Measurements from ENCODE around the gene TBCB.

TBCB gene

DNA sequence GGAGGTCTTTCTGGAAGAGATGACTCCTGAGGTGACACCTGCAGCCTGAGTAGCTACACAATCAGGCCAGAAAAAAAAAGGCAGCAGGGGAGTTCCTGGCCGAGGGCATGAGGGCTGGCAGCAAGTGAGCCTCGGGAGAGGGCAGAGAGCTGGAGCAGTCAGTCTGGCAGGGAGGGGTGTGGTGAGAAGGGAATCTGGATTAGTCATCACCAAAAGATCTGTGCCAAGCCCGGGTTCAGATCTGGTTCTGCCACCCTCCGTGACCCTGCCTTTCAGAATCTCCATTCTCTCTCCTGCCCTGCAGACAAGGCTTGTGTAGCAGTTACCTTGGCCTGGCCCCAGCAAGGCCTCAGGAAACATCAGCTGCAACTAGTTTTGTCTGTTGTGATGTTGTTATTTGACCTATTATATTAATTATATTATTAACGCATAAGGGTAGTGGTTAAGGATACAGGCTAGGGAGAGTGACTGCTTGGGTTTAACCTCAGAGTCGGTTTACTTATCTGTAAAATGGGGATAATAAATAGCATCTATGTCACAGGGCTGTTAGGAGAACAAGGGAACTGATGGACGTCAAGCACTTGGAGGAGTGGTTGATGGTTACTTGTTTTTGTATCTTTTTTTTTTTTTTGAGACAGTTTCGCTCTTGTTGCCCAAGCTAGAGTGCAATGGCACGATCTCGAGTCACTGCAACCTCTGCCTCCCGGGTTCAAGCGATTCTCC, 21.9 kb downstream of the TBCB start:
- DNase-seq (ENCODE audit: low spot score) = no peak

DNA sequence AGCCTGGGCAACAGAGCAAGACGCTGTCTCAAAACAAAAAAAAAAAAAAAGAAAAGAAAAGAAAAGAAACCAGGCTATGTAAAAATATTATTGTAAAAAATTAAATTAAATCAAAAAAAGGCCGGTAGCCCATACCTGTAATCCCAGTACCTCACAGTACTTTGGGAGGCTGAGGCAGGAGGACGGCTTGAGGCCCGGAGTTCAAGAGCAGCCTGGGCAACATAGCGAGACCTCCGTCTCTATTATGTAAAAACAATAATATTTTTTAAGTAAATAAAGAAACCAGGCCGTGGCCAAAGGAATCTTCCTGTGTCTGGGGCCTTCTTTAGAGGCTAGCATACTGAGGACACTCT, 23.8 kb downstream of the TBCB start:
- DNase-seq (ENCODE audit: low spot score) = no peak

DNA sequence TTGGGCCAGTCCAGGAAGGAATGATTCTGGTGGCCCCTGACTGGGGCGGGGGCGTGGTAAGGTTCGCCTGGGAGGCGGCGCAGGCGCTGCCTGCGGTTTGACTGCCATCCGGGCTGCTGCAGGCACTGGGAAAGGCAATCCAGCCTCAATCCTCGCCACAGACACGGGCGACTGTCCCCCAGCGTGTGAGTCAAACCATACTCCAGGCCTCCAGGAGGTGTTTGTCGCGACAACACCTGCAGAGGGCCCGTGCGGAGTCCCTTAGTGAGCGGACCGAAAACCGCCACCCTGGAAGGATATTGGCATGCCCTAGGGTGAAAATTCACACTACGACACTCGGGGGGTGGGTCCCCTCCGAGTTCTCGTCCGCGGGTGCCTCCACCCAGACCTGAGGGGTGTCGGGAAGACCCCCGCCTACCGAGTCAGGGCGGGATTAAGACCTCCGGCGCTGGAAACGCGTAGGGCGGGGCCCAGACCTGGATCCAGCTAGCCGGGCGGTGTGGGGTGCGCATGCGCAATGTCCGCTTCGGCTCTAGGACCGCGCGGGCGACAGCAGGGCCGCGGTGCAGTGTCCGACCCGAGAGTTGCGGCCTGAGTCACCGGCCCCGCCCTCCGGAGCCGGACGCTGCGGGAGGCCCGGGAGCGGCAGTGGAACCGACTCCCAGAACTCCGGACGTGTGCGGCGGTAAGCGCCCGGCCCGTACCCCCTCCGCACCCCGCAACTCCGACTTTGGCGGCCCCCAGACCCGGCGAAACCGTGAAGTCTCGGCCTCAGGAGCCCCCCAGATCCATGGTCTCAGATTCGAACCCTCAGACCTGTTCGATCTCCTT, 24.4 kb downstream of the TBCB start, which contains the start of gene CAPNS1:
Gene CAPNS1 (plus strand): TSS at position 594 of the 831 bp plus-strand sequence. CDS start 946 bp downstream, outside the sequence.
- DNase-seq (ENCODE audit: low spot score) = peak; percentile 99

DNA sequence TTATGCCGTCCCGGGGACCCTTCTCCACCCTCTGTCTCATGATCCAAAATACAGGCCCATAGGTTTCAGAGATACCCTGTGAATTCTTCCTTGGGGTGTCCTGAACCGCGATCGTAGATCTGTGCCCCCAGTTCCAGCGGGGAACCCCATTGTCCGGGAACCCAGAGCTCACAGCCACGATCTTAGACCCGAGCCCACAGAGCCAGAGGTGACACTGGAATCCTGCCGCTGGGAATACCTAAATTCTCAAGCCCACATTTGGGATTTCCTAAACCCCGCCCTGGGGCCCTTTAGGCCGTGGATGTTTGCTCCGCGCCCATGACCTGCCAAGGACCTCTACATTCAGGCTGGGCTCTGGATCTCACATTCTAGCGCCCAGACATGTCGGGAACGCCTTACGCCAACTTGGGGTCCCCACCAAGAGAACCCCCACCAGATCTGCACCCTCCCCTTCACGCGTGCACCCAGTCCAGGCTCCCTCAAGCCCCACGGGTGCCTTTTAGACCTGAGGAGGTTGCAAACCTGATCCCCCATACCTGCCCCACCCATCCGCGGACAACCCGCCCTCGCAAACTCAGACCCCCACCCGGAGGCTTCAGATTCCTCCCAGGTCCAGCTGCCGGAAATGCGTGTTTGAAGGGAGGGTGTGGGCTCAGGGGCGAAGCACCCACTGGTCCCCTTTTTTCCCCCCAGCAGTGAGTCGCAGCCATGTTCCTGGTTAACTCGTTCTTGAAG, 25.2 kb downstream of the TBCB start:
- peak; percentile 62 for DNase-seq (ENCODE audit: low spot score)

DNA sequence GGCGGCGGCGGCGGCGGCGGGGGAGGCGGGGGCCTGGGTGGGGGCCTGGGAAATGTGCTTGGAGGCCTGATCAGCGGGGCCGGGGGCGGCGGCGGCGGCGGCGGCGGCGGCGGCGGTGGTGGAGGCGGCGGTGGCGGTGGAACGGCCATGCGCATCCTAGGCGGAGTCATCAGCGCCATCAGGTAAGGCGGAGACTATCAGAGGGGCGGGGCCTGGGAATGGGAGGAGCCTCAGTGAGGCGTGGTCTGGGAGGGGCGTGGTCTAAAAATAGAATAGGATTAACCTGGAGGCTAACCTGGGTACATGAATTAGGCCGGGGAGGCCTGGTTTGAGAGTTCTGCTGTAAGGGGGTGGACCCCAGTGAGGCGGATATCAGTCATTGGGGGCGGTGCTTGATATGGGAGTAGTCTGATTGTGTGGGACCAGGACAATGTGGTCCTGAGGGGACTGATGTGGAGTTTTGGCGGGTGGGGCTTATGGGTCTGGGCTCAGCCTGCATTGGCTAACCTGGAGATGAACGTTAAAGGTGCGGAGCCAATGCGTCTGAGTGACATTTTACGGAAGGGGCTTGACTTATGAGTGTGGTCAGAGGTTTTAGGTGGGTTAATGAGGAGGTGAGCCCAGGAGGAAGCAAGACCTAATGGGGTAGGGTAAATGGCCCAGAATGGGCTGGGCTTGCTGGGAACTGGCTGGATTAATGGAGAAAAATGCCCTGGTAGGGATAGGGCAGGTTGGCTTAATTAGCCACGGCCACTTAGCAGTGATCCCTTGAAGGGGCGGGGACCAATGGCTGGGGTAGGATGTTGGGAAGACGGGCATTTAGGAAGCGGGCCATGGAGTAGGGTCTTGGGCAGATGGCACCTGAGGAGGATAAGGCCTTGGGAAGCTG, 26.0 kb downstream of the TBCB start:
- peak; percentile 91 for DNase-seq (ENCODE audit: low spot score)

DNA sequence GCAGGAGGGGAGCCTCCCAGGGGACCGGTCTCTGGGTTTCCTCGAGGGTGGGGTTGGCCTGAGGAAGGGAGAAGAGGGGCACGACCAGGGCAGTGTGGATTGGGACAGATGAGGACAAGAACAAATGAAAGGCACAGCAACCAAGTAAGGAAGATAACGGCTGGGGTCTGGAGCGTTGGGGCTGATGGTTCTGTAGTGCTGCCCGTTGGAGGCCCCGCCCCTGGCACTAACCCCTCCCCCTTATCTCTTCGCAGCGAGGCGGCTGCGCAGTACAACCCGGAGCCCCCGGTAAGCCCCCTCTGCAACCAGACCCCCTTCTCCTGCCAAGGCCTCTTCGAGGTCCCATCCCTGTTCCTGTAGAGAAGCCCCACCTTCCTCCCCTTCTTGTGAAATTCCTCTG, 26.8 kb downstream of the TBCB start:
- no peak for DNase-seq (ENCODE audit: low spot score)

DNA sequence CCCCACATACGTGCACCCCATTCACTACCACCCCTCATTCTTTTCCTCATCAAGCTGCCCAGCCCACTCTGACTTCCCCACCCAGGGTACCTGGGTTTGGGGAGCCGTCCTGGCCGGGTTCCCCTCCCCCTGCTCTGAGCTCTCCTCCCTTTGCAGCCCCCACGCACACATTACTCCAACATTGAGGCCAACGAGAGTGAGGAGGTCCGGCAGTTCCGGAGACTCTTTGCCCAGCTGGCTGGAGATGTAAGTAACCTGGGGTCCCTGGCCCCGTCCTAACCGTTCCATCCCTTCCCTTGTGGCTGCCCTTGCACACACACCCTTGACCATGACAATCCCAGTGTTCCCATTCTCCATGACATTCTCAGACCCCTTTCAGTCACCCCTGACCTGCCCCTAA, 27.2 kb downstream of the TBCB start:
- no peak for DNase-seq (ENCODE audit: low spot score)

DNA sequence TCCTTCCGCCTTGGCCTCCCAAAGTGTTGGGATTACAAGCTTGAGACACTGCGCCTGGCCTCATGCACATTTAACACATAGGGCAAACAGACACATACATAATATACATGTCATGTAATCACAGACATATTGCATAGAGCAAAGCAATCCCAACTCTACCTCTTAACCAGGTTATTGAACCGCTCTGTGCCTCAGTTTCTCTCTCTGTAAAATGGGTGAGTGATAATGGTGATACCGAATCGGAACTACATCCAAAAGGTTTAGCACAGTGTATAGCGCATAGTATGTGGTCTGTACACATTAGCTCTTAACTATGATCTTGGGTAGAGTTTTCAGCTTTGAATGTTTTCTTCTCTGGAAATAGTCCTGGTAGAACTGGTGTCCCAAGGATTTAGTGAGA, 29.4 kb downstream of the TBCB start:
- DNase-seq (ENCODE audit: low spot score) = no peak

DNA sequence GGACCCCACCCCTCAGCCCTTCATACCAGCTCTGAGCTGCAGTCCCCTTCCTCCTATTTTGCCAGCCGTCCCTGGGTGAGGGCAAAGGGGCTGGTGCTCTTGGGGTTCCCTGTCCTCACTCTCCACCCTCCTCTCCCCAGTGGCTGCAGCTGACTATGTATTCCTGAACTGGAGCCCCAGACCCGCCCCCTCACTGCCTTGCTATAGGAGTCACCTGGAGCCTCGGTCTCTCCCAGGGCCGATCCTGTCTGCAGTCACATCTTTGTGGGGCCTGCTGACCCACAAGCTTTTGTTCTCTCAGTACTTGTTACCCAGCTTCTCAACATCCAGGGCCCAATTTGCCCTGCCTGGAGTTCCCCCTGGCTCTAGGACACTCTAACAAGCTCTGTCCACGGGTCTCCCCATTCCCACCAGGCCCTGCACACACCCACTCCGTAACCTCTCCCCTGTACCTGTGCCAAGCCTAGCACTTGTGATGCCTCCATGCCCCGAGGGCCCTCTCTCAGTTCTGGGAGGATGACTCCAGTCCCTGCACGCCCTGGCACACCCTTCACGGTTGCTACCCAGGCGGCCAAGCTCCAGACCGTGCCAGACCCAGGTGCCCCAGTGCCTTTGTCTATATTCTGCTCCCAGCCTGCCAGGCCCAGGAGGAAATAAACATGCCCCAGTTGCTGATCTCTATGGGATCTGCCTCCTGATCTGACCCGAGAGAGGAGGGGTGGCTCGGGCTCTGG, 34.6 kb downstream of the TBCB start:
- no peak for DNase-seq (ENCODE audit: low spot score)

DNA sequence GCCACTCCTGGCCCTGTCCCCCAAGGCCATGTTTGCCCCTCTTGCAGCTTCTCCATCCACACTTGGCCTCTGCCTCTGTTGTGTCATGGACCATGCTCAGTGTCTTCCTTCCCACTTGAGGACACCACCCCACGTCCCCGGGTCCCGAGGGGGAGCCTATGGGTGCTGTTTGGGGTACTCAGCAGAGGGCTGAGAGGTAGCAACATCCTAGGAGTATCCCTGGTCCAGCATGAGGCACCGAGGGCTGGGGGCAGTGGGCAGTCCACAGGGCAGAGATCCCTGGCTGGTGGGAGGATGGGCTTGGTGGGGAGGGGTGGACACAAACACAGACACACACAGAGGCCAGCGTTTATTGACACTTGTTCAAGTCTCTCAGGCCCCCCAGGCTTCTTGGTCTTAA, 35.3 kb downstream of the TBCB start:
- no peak for DNase-seq (ENCODE audit: low spot score)

DNA sequence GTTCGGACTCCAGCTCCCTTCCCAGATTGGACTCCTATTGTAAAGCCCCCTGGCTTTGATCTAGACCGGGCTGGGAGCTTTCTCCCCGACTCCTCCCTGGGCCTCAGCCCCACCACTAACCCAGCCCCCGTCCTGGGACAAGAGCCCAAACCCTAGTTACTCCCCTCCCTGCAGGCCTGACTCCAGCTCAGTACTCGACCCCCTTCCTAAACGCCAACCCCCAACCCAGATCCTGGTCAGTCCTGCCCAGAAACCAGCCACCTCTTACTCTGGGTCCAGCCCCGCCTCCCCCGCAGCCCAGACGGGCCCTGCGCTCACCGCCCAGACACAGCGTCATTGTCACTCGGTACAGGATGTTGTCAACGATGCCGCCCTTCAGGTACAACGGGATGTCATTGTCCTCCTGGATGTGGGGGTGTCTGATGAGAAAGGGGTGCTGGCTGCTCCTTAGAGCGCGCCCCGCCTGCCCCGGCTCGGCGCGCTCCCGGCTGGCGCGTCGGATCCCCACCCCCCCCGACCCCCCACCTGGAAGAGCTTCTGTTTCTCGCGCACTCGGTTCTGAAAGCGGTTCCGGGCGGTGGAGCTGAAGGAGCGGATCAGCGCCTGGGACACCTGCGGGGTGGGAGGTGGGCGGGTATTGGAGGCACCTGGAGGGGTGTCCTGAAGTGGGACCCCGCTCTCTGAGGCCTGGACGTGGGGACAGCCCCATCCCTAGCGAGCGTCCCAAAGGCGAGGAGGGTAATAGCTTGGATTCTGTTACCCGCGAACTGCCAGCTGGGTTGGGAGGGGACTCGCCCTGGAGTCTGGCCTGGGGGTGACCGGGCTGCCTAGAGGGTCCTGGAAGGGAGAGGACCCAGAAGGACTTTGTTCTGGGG, 36.1 kb downstream of the TBCB start:
- DNase-seq (ENCODE audit: low spot score) = no peak

DNA sequence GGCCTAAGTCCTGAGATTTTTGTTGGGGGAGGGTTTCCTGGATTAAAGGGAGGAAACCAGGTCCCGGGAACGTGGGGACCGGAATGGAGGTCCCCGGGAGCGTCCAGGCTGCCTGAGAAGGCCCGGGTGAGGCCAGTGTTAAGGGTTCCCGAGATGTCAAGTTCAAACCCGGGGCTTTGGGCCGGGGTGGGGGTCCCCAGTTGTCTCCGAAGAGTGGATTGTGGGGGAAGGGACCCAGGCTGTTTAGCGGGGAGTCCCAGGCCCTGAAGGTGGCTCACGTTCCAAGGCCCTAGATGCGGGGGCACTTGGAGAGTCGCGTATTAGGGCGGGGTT, 36.7 kb downstream of the TBCB start:
- no peak for DNase-seq (ENCODE audit: low spot score)

DNA sequence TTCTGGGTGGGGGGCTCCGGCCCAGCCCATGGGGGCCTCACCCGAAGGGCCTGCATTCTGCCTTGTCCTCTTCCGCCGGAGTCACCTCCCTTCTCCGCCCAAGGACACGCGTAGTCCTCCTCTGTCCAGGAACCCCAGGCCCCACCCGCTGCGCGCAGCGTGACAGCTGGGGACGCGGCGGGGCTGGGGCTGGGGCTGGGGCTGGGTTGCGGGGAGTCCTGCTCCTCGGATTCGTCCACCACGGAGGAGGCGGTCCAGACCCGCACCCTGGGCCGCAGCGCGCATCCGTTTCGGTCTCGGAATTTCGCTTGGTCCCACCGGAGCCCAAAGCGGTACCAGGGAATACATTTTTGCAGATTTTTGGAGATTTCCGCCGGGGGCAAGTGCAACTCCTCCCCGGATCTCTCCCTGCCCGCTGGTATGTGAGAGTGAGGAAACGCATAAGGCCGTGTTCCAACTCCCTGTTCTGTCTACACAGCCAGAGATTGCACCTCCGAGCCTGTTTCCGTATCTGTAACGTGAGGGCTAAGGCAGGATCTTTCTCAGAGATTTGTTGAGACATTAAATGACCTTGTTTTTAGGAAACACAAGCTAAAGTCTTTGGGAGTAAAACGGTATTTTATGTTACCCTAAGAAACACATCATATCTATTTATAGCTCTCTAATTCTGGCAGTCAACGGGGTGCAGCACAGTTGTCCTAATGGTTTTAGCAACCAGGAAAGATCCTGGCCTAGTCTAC, 37.3 kb downstream of the TBCB start, which contains the start of gene COX7A1:
Gene COX7A1 (minus strand): TSS at position 96 of the 740 bp plus-strand sequence. CDS start 40 bp downstream, at position 56.
- DNase-seq (ENCODE audit: low spot score) = no peak

DNA sequence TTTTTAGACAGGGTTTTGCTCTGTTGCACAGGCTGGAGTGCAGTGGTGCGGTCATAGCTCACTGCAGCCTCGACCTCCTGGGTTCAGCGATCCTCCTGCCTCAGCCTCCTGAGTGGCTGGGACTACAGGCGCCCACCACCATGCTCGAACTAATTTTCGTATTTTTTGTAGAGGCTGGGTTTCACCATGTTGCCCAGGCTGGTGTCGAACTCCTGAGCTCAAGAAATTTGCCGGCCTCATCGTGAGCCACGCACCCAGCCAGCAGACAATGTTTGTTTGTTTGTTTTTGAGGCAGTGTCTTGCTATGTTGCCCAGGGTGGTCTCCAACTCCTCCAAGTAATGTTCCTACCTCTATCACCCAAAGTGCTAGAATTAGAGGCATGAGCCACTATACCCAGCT, 37.9 kb downstream of the TBCB start:
- DNase-seq (ENCODE audit: low spot score) = no peak

DNA sequence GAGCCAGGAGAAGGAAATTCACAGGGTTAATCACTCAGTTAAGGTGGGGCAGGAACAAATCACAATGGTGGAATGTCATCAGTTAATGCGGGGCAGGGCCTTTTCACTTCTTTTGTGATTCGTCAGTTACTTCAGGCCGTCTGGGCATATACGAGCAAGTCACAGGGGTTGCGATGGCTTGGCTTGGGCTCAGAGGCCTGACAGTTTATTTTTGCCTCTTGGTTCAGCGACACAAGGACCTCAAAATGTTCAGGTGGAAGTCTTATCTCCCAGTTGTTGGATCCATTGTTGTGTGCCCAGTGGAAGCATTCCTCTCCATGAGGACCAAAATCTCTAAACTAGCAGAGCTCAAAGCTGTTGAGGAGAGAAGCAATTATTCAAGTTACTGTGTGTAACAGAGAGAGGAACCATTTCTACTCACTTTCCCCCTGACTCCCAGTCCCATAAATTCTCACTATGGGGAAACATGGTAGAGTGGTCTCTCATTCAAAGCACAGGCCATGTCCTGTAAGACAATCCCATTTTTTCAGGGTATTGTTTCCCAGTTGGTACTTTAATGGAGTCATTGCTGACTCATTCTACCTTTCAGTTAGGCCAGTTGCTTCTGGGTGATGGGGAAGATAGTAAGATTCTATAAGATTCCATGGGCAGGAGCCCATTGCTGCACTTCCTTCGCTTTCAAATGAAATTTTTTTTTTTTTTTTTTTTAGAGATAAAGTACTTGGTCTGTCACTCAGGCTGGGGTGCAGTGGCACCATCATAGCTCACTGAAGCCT, 45.7 kb downstream of the TBCB start:
- no peak for DNase-seq (ENCODE audit: low spot score)

DNA sequence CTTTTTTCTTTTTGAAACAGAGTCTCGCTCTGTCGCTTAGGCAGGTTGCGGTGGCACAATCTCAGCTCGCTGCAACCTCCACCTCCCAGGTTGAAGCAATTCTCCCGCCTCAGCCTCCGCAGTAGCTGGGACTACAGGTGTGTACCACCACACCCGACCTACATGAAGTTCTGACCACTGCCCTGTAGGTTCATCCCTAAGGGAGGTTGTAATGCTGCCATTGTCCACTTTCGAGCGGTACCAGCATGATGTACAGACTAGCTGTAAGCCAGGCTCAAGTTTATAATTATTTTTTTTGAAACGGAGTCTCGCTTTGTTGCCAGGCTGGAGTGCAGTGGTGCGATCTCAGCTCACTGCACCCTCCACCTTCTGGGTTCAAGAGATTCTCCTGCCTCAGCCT, 48.5 kb downstream of the TBCB start:
- no peak for DNase-seq (ENCODE audit: low spot score)

DNA sequence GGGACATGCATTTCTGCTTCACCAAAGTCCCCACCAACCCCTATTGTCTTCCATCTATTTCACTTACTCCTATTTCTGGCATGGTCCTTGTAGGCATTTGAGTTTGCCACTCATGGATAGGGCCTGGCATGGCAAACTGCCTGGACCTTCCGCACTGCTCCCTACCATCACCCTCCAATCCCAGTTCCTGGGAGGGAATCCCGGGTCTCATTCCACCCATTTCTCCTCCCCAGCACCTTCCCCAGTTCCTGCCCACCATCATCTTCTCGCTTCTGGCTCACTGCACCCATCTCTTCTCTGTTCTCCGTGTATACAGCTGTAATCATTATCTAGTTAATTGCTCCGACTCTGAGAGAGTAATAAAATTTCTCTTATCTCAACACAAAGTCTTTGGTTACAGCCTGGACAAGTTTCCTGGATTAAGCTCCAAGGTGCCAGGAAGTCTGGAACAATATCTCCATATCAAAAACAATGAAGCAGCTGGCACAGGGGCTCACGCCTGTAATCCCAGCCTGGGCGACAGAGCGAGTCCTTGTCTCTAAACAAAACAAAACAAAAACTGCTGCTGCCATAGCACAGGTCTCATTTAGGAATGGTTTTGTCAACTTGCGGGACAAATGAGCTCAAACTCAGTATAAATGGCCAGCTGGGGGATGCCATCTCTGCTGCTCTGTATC, 54.0 kb downstream of the TBCB start:
- DNase-seq (ENCODE audit: low spot score) = no peak

DNA sequence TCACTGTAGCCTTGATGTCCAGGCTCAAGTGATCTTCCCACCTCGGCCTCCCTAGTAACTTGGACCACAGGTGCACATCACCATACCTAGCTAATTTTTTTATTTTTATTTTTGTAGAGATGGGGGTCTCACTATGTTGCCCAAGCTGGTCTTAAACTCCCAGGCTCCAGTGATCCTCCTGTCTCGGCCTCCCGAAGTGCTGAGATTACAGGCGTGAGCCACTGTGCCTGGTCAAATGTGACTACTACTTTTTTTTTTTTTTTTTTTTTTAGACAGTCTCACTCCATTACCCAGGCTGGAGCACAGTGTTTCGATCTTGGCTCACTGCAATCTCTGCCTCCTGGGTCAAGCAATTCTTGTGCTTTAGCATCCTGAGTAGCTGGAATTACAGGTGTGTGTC, 57.6 kb downstream of the TBCB start:
- DNase-seq (ENCODE audit: low spot score) = no peak

All from ecto neural progenitor cell (in vitro differentiated cells).